ENCODE measurements around the gene NPAT. TPM values are rescaled to one million over a fixed set of nuclear protein-coding genes. Genes with fewer than 3 reads are reported as not detected.

Gene NPAT
- total and polyA plus RNA-seq, 2 of the 13 experiments (the other 11 are each of a cell fraction or from before 2014, with no cell fraction given) = 4.4 to 11.2 TPM

DNA sequence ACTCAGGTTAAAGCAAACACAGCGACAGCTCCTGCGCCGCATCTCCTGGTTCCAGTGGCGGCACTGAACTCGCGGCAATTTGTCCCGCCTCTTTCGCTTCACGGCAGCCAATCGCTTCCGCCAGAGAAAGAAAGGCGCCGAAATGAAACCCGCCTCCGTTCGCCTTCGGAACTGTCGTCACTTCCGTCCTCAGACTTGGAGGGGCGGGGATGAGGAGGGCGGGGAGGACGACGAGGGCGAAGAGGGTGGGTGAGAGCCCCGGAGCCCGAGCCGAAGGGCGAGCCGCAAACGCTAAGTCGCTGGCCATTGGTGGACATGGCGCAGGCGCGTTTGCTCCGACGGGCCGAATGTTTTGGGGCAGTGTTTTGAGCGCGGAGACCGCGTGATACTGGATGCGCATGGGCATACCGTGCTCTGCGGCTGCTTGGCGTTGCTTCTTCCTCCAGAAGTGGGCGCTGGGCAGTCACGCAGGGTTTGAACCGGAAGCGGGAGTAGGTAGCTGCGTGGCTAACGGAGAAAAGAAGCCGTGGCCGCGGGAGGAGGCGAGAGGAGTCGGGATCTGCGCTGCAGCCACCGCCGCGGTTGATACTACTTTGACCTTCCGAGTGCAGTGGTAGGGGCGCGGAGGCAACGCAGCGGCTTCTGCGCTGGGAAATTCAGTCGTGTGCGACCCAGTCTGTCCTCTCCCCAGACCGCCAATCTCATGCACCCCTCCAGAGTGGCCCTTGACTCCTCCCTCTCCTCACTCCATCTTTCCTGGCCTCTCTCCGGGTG is at the start of gene NPAT, which contains the start of gene ATM (continued):
- TF ChIP-seq, protein P1, sequence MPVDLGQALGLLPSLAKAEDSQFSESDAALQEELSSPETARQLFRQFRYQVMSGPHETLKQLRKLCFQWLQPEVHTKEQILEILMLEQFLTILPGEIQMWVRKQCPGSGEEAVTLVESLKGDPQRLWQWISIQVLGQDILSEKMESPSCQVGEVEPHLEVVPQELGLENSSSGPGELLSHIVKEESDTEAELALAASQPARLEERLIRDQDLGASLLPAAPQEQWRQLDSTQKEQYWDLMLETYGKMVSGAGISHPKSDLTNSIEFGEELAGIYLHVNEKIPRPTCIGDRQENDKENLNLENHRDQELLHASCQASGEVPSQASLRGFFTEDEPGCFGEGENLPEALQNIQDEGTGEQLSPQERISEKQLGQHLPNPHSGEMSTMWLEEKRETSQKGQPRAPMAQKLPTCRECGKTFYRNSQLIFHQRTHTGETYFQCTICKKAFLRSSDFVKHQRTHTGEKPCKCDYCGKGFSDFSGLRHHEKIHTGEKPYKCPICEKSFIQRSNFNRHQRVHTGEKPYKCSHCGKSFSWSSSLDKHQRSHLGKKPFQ (CRISPR knock-in tag; IDR thresholded peaks at IDR 0.05; ENCODE audit: insufficient replicate concordance) = peak; percentile 87
- TF ChIP-seq HMG20A (CRISPR knock-in tag; IDR thresholded peaks at IDR 0.05; ENCODE audit: borderline replicate concordance) (no peak), MIER2 (CRISPR knock-in tag; IDR thresholded peaks at IDR 0.05) (no peak), ZNF207 (IDR thresholded peaks at IDR 0.05; ENCODE audit: borderline replicate concordance) (no peak), KMT2B (CRISPR knock-in tag; IDR thresholded peaks at IDR 0.05) (peak; percentile 83), POGK (CRISPR knock-in tag; conservative IDR thresholded peaks at IDR 0.05) (no peak), CBX2 (IDR thresholded peaks at IDR 0.05; ENCODE audit: low read depth, low read length) (no peak), CBX2 (CRISPR knock-in tag; IDR thresholded peaks at IDR 0.05; ENCODE audit: low read depth) (no peak), RBFOX2 (IDR thresholded peaks at IDR 0.05; ENCODE audit: low read depth, low read length) (peak; percentile 88), ZNF17 (CRISPR knock-in tag; IDR thresholded peaks at IDR 0.05) (no peak), ZNF883 (CRISPR knock-in tag; IDR thresholded peaks at IDR 0.05; ENCODE audit: not compliant biosample characterization) (no peak), TIGD3 (CRISPR knock-in tag; IDR thresholded peaks at IDR 0.05; ENCODE audit: borderline replicate concordance) (no peak), MXD4 (CRISPR knock-in tag; IDR thresholded peaks at IDR 0.05) (peak; percentile 86; the same call in 1 of the 2 replicates), PHF21A (CRISPR knock-in tag; IDR thresholded peaks at IDR 0.05) (no peak; the same call in 1 of the 2 replicates)
- TF ChIP-seq, protein P2, sequence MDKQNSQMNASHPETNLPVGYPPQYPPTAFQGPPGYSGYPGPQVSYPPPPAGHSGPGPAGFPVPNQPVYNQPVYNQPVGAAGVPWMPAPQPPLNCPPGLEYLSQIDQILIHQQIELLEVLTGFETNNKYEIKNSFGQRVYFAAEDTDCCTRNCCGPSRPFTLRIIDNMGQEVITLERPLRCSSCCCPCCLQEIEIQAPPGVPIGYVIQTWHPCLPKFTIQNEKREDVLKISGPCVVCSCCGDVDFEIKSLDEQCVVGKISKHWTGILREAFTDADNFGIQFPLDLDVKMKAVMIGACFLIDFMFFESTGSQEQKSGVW (CRISPR knock-in tag; IDR thresholded peaks at IDR 0.05; ENCODE audit: borderline replicate concordance) = no peak
- TF ChIP-seq, protein P3, sequence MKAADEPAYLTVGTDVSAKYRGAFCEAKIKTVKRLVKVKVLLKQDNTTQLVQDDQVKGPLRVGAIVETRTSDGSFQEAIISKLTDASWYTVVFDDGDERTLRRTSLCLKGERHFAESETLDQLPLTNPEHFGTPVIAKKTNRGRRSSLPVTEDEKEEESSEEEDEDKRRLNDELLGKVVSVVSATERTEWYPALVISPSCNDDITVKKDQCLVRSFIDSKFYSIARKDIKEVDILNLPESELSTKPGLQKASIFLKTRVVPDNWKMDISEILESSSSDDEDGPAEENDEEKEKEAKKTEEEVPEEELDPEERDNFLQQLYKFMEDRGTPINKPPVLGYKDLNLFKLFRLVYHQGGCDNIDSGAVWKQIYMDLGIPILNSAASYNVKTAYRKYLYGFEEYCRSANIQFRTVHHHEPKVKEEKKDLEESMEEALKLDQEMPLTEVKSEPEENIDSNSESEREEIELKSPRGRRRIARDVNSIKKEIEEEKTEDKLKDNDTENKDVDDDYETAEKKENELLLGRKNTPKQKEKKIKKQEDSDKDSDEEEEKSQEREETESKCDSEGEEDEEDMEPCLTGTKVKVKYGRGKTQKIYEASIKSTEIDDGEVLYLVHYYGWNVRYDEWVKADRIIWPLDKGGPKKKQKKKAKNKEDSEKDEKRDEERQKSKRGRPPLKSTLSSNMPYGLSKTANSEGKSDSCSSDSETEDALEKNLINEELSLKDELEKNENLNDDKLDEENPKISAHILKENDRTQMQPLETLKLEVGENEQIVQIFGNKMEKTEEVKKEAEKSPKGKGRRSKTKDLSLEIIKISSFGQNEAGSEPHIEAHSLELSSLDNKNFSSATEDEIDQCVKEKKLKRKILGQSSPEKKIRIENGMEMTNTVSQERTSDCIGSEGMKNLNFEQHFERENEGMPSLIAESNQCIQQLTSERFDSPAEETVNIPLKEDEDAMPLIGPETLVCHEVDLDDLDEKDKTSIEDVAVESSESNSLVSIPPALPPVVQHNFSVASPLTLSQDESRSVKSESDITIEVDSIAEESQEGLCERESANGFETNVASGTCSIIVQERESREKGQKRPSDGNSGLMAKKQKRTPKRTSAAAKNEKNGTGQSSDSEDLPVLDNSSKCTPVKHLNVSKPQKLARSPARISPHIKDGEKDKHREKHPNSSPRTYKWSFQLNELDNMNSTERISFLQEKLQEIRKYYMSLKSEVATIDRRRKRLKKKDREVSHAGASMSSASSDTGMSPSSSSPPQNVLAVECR (CRISPR knock-in tag; IDR thresholded peaks at IDR 0.05; ENCODE audit: borderline replicate concordance) = peak; percentile 95
- TF ChIP-seq, protein P4, sequence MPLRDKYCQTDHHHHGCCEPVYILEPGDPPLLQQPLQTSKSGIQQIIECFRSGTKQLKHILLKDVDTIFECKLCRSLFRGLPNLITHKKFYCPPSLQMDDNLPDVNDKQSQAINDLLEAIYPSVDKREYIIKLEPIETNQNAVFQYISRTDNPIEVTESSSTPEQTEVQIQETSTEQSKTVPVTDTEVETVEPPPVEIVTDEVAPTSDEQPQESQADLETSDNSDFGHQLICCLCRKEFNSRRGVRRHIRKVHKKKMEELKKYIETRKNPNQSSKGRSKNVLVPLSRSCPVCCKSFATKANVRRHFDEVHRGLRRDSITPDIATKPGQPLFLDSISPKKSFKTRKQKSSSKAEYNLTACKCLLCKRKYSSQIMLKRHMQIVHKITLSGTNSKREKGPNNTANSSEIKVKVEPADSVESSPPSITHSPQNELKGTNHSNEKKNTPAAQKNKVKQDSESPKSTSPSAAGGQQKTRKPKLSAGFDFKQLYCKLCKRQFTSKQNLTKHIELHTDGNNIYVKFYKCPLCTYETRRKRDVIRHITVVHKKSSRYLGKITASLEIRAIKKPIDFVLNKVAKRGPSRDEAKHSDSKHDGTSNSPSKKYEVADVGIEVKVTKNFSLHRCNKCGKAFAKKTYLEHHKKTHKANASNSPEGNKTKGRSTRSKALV (CRISPR knock-in tag; IDR thresholded peaks at IDR 0.05) = no peak

Data from HepG2 (cell line).